GM18499 (cell line): ENCODE data around the gene LSM11.
A peak's percentile ranks its signal among the peaks of the same experiment; 100 is the strongest.
"Not testable (repeated sequence)": the region's sequence is repeated elsewhere in the genome, so short reads cannot be mapped to it uniquely, and the experiment has no call there.

ENCODE experiments used
- ATAC-seq: cut with Tn5 transposase; IDR thresholded peaks from one replicate; pipeline ENCODE4 v1.9.1; 2021; ENCODE audit warnings: moderate number of reproducible peaks; ENCODE audit not compliant: insufficient read depth, unreplicated experiment

Gene LSM11

DNA sequence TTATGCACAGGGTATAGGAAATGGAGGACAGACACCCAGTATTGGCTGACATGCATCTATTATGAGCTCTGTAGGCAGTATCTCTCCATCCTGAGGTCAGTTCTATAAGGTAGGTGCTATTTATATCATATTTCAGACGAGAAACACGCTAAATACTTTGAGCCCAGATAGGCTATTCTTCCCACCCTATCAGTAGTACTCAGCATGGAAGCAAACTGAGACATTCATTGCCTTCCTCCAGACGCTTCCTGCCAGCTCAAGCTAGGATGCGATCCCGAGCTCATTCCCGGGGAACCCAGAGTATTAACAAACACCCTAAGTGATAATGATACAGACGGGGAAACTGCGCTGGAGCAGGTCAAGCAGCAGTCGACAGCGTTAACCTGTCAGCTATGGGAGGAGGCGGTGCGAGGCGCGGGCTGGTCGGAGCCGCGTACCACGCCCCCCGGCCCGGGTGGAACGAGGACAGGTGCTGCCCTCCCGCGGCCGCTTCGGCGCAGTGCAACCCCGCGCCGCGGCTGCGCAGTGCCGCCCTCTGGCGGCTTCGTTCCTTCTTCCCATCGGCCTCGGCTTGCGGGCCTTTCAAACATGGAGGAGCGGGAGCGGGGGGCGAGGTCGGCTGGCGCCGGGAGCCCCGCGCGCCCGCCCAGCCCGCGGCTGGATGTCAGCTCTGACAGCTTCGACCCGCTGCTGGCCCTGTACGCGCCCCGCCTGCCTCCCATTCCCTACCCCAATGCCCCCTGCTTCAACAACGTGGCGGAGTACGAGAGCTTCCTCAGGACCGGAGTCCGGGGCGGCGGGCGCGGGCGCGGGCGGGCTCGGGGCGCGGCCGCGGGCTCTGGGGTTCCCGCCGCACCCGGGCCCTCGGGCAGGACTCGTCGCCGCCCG lies at the start of gene LSM11:
TSS of gene LSM11 (plus strand) at position 550 of the 888 bp plus-strand sequence. CDS start at position 589, 39 bp downstream.
- ATAC-seq, result peak; percentile 66

DNA sequence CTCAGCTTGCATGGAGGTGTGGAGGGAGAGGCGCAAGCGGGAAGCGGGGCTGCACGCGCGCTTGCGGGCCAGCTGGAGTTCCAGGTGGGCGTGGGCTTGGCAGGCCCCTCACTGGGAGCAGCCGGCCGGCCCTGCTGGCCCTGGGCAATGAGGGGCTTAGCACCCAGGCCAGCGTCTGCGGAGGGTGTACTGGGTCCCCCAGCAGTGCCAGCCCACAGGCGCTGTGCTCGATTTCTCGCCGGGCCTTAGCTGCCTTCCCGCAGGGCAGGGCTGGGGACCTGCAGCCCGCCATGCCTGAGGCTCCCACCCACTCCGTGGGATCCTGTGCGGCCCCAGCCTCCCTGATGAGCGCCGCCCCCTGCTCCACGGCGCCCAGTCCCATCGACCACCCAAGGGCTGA lies 49.7 kb upstream of the LSM11 start:
- ATAC-seq, result not testable (repeated sequence)

DNA sequence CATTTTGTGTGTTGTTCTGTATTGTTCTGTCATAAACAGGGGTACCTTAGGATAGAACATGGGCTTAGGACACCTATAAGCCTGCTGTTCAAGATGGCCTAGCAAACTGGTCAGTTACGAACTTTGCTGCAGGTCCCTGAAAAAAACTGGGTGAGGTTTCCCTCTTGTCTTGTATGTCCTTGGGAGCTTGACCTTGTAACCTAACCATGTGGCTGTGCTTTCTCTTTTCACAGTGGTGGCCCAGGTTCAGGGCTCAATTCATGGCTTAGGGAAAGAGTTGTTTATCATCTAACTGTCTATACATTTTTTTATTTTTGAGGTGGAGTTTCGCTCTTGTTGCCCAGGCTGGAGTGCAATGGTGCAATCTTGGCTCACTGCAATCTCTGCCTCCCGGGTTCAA lies 47.4 kb upstream of the LSM11 start:
- not testable (repeated sequence) for ATAC-seq

DNA sequence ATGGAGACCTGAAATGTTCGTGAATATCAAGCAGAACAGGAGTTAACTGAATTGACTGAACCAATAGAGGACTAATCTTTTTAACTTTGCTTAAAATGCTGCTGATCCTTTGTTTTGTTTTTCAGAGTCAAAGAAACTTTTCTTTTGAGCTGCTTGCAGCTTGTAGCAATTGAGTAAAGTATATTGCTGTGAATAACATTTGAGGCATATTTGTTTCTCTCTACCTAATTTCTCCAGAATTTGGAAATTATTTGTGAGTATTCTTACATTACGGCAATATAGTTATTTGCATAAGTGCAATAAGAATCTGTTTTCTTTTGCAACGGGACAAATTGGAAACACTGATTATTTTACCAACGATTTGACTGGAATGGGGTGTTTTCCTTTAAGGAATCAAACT lies 44.8 kb upstream of the LSM11 start:
- ATAC-seq, result not testable (repeated sequence)

DNA sequence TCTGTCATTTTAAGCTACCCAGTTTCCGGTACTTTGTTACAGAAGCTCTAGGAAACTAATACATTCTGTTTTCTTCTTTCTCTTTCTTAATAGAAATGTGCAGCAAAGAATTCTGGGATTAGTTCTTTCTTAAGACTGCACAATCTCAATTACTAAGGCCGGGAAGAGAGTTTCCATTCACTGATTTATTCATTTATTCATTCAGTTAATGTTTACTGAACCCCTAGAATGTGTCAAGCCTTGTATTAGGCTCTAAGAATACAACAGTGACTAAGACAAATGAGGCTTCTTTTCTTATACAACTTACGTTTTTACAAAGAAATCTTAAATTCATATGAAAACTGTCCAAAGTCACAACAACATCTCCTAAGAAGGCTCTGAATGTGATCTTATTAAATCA lies 39.8 kb upstream of the LSM11 start:
- ATAC-seq, result no peak

DNA sequence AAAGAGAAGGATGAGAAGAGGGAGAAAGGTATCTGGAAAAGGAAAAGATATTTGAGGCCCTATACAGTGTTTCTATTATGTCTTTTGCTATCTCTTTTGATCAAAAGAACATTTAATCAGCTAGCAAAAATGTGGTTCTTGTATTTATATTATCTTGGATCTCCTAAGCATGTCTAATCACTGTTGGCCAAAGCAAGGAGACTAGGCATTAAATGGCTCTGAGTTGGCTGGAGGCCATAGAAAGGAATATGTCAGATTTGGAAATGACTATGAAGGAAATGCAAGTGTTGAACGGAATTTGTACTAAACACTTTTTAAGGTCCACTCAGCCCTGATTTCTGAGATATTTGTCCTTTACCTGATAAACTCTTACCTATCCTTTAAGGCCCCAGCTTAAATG lies 34.6 kb upstream of the LSM11 start:
- no peak for ATAC-seq

DNA sequence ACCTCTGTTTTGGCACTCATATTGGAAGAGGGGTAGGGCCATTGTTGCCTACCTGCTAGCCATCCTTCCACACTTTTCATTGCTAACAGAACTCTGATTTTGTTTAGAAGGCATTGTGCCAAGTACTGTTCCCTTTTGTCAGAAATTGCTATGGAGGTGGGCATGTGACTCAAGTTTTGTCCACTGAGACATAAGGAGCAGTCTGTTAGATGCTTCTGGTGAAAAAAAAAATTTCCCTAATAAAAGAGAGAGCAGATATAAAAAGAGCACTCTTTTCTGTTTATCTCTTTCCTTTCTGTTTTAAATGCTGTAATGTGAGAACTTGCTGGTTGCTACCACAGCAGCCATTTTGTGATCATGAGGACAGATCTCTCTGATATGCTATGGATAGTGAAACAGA lies 34.2 kb upstream of the LSM11 start:
- no peak for ATAC-seq

DNA sequence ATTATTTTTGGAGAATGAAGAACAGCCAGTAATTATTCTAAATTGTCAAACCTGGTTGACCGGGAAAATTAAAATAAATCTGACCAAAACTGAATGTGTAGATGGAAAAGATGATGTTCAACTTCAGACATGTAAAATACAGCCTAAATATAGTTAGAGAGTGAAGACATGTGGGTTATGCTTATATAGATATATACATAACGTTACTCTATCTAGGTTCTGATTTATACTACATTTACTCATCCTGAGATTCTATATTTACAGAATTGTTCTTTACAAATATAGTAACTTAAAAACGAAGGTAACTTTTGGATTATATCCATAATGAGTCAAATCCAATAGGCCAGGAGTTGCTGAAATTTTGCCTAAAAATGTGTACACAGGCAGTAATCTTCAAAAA lies 33.1 kb upstream of the LSM11 start:
- ATAC-seq, result no peak

DNA sequence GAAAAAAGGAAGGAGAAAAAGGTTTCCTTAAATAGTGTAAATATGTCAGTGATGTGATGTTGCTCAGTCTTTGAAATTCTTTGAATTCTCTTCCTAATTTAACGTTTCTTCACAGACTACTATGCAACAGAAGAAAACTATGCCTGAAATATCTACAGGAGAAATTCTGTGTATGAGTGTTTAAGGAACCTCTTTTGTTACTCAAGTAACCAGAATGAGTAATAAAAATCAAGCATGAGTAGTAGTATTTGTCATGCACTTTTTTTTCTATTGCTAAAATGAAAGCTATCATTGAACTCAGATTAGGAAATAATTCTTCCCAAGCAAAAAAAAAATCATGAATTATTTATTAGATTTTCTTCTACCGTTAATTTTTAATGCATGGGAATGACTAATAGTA lies 32.6 kb upstream of the LSM11 start:
- ATAC-seq, result no peak

DNA sequence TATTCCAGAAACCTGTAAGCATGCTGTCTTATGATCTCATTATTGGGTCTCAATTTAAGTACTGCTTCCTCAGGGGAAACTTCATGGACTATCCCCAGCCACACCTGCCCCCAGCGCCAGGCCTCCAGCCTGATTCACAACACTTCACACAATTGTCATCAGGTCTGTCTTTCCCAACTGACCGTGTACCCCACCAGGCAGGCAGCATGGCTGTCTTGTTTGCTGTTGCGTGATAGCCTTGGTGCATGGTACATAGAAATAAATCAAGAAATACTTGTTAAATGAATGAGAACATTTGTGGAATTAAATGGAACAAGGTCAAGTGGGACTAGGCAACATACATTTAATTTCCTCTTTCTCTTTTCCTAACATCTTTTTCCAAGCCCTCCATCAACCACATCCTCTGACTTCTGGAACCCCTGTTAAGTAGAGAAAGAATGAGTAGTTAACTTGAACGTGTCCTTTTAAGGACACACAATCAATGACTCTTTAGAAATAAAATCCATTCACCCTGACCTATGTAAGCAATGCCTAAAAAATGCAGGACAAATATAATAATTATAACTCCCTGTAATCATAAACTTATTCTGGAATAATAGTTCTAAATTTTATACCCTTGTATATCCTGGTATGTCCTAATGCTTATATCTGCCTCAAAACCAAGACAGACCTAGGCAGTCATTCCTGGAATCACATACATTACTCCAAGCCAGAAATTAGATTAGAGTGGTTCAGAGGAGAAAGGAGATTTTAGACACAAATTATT lies 29.5 kb upstream of the LSM11 start:
- no peak for ATAC-seq

DNA sequence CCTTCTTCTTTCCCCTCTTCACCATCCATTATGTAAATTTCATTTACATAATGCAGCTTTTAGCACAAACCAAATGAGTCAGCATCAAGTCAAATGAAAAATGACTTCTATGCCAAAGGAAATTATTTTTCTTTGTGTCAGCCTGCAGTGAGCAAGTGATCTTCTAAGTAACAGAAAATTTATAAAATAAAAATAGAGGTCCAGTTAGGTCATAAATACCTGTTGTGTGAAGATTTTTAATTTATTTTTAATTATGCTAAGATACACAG lies 29.0 kb upstream of the LSM11 start:
- no peak for ATAC-seq

DNA sequence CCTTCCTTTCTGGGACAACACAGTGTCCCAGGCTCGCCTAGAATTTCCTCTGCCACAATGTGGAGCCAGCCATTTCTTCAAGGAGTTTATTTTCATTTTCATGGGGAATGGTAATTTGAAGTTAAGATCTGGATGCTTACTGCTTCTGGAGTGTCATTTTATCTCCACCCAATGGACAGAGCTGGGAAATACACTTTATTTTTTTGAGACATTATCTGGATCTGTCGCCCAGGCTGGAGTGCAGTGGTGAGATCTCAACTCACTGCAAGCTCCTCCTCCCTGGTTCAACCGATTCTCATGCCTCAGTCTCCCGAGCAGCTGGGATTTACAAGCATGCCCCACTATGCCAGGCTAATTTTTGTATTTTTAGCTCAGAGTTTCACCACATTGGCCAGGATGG lies 25.0 kb upstream of the LSM11 start:
- ATAC-seq, result peak; percentile 57

DNA sequence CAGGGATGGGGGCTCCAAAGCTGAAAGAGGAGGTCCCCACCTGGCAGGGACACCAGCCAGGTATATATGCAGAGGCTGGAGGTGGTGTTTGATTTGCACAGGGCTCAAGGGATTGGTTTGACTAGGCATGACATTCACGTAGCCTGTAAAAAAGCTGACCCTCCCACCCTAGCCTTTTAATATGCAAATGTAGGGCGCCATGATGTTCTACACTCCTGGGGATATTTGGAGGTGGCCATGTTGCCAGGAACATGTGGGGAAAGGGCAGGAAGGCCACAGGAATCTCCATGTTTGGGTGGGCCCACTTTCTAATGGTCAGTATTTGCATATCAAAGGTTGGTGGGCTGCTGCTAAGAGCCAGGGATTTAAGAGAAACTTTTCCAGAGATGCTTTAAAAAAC lies 24.3 kb upstream of the LSM11 start:
- no peak for ATAC-seq

DNA sequence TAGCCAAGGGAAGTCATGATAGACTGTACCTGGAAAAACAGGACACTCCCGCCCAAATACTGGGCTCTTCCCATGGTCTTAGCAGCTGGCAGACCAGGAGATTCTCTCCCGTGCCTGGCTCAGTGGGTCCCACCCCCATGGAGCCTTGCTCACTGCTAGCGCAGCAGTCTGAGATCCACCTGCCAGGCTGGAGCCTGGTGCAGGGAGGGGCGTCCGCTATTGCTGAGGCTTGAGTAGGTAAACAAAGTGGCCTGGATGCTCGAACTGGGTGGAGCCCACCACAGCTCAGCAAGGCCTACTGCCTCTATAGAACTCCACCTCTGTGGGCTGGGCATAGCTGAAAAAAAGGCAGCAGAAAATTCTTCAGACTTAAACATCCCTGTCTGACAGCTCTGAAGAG lies 22.4 kb upstream of the LSM11 start:
- ATAC-seq, result no peak

DNA sequence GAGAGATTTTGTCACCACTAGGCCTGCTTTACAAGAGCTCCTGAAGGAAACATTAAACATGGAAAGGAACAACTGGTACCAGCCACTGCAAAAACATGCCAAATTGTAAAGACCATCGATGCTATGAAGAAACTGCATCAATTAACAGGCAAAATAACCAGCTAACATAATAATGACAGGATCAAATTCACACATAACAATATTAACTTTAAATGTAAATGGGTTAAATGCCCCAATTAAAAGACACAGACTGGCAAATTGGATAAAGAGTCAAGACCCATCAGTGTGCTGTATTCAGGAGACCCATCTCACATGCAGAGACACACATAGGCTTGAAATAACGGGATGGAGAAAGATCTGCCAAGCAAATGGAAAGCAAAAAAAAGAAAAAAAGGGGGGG lies 20.6 kb upstream of the LSM11 start:
- not testable (repeated sequence) for ATAC-seq

DNA sequence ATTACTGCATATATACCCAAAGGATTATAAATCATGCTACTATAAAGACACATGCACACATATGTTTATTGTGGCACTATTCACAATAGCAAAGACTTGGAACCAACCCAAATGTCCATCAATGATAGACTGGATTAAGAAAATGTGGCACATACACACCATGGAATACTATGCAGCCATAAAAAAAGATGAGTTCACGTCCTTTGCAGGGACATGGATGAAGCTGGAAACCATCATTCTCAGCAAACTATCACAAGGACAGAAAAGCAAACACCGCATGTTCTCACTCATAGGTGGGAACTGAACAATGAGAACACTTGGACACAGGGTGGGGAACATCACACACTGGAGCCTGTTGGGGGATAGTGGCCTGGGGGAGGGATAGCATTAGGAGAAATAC lies 16.9 kb upstream of the LSM11 start:
- ATAC-seq, result not testable (repeated sequence)

DNA sequence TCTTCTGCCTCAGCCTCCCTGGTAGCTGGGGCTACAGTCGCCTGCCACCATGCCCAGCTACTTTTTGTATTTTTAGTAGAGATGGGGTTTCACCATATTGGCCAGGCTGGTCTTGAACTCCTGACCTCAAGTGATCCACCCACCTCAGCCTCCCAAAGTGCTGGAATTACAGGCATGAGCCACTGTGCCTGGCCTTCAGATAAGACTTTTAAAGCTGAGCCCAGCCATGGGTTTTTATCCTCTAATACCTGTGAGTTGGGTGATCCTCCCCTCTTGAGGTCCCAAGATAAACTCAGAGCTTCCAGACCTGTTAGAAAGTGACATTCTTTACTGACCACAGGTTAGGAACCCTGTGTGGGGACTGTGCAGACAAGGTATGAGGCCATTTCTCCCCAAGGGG lies 15.7 kb upstream of the LSM11 start:
- not testable (repeated sequence) for ATAC-seq

DNA sequence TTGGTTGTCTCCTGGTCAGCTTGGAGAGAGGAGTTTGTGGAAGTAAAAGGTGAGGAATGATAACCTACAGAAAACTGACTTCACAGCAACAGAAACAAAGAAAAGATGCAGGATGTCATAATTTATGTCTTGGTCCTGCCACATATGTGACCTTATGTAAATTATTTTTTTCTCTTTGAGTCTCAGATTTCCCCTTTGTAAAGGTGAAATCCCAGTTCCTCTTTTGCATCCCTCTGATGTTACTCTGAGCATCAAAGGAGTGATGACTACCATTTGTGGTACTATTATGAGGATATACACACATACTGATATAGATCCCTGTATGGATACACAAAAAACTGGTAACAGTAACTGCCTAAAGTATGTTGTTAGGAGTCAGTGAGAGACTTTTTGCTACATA lies 13.7 kb upstream of the LSM11 start:
- ATAC-seq, result peak; percentile 63

DNA sequence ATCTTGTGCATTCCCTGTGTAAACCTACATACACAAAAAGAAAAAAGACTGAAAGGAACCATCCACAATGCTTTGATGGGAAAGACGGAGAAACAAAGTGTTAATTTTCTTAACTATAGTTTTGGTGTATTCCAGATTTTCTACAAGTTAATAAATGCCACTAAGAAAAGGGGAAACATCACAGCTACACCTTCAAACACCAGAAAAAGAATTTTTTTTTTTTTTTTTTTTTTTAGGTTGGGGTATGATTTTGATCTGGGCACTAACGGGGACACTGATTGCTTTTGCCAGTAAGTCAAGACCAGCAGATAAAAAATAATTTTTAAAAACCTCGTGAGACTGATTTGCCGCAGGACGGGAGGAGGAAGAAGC lies 12.6 kb upstream of the LSM11 start:
- no peak for ATAC-seq

DNA sequence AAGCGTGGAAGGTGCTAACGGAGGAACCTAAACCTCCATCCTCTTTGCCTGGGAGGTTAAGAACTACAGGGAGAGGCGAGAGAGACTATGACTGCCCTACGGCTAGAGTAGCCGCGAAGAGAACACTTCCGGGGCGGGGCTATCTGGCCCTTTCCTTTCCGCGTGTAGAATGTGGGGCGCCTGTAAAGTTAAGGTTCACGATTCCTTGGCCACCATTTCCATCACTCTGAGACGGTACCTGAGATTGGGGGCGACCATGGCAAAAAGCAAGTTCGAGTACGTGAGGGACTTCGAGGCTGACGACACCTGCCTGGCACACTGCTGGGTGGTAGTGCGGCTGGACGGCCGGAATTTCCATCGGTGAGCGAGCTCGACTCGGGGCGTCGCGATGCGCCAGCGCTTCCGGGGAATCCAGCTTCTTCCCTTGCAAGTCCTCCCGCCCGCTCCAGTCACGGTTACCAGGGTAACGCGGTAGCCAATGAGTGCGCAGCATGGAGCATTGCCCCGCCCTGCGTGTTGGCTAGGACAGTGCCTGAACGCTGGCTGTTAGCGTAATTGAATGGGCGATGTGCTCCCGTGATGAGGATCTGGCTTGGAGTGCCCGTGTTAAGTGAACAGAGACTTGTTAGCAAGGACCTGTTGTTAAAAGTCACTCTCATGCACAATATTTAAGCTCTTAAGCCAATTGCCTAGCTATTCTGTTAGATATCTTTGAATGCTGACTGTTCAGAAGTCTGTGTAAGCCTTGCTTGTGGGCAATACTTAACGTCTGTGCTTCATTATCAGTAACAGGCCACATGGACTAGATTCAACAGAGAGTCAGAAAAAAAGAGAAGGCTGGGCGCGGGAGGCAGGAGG lies 12.0 kb upstream of the LSM11 start, which contains the start of gene THG1L:
TSS of gene THG1L (plus strand) at position 149 of the 858 bp plus-strand sequence. CDS start at position 170, 21 bp downstream.
- peak; percentile 81 for ATAC-seq

DNA sequence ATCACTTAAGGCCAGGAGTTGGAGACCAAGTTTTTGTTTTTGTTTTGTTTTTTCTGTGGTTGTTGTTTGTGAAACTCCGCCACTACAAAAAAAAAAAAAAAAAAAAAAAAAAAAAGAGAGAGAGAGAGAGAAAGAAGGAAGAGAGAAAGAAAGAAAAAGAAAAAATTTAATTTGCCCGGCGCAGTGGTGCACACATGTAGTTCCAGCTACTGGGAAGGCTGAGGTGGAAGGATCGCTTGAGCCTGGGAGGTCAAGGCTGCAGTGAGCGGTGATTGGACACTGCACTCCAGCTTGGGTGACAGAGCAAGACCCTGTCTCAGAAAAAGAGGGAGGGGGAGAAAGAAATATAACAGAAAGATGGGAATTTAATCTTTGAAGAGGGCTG lies 11.4 kb upstream of the LSM11 start:
- ATAC-seq, result no peak
